Suprapubic skin (tissue), 4 donors: ENCODE results near the gene SLITRK1. TPM values are rescaled to one million over a fixed set of nuclear protein-coding genes. Genes with fewer than 3 reads are reported as not detected.

Experiments
- DNase-seq, 2 donors: peaks; one replicate each; pipeline ENCODE4 v3.0.0-alpha.2; 2019; ENCODE audit warnings: low spot score in 2 of 2
- H3K27ac ChIP-seq: fragments of 200-600 bp; sonication (generic); one replicate; pipeline ENCODE4 v1.5.1; 2019
- H3K27me3 ChIP-seq: fragments of 200-600 bp; sonication (generic); one replicate; pipeline ENCODE4 v1.5.1; 2019
- H3K36me3 ChIP-seq: fragments of 200-600 bp; sonication (generic); one replicate; pipeline ENCODE4 v1.5.1; 2019
- H3K4me1 ChIP-seq: fragments of 200-600 bp; sonication (generic); one replicate; pipeline ENCODE4 v1.5.1; 2019
- H3K4me3 ChIP-seq: fragments of 200-600 bp; sonication (generic); one replicate; pipeline ENCODE4 v1.5.1; 2019; ENCODE audit warnings: mild to moderate bottlenecking
- H3K9me3 ChIP-seq: fragments of 200-600 bp; sonication (generic); one replicate; pipeline ENCODE4 v1.5.1; 2019
- EP300 ChIP-seq: sonication (generic); formaldehyde crosslinking; IDR thresholded peaks from one replicate; pipeline ENCODE4 v1.6.1; 2017; ENCODE audit warnings: antibody characterized with exemption
- POLR2A ChIP-seq, 2 donors: fragments of 450-650 bp; IDR thresholded peaks; one replicate each; pipeline ENCODE4 v1.6.1; 2017; ENCODE audit warnings: antibody characterized with exemption in 2 of 2, mild to moderate bottlenecking in 2 of 2, moderate library complexity in 2 of 2
- POLR2AphosphoS5 ChIP-seq, 3 donors: sonication (generic); formaldehyde crosslinking; IDR thresholded peaks; one replicate each; pipeline ENCODE4 v1.6.1; 2017; ENCODE audit warnings: antibody characterized with exemption in 3 of 3
- WGBS: methylation state at CpG from one replicate; pipeline ENCODE4 v1.1.5; 2018; 5-methylcytosine and 5-hydroxymethylcytosine counted together
- total RNA-seq, 4 donors: library from RNA; depleted of rRNA; stranded (reverse); fragments of >200 nt; gene quantifications; one replicate each; pipeline ENCODE4 v1.1.0, GENCODE V29; 2016
- TF ChIP-seq, protein P1 (sequence below), 2 donors: fragments of 200-600 bp in 1 of 2; fragments of 450-650 bp in 1 of 2; sonication (generic) in 1 of 2; IDR thresholded peaks; one replicate each; pipeline ENCODE4 v1.5.1; 2016 to 2019; ENCODE audit warnings: antibody characterized with exemption in 2 of 2, mild to moderate bottlenecking in 1 of 2, moderate library complexity in 1 of 2

Gene SLITRK1
- total RNA-seq, 4 donors from 2014 or later, result not detected

DNA sequence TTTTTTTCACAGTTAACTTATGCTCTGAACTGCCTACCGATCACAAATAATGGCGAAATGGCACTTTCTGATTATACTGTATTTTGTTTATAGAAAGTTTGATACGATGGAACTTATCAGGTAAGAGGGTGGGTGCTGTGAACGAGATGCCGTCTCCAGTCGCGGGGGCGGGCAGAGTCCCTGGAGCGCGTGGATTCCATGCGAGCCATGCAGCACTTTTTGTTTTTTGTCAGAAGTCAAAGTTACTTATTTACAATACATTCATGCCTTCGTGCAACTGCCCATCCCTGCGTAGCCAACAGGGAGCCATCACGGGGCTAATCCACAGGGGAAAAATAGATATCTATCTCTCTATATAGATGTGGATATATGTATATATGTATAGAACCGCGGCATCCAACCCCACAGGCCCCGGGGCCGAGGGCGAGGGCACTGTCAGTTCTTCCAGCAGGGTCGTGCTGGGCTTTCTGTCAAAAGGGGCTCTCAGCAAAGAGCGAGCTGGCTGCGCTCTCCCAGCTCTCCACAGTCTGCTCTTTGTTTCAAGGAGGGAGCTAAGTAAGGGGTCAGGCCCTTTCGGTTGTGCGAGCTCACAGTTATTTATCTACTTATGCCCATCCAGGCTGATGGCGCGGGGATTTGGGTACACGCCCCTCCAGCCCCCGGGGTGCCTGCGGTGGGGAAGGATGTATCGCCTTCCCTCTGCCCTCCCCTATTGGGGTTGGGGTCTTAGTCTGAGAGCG is 3.4 kb downstream of the SLITRK1 start:
- Histone ChIP-seq H3K27ac (no peak overlapping the region), H3K4me3 (peak overlapping the region; percentile 24), H3K27me3 (peaks cover 58% of the 10 kb centered on the region), H3K4me1 (peaks cover 34% of the 10 kb centered on the region), H3K9me3 (no peaks in the 10 kb centered on the region), H3K36me3 (no peaks in the 10 kb centered on the region)
- DNase-seq, result no peak
- no peak for TF ChIP-seq POLR2A (IDR thresholded peaks at IDR 0.05)
- TF ChIP-seq, protein P1, sequence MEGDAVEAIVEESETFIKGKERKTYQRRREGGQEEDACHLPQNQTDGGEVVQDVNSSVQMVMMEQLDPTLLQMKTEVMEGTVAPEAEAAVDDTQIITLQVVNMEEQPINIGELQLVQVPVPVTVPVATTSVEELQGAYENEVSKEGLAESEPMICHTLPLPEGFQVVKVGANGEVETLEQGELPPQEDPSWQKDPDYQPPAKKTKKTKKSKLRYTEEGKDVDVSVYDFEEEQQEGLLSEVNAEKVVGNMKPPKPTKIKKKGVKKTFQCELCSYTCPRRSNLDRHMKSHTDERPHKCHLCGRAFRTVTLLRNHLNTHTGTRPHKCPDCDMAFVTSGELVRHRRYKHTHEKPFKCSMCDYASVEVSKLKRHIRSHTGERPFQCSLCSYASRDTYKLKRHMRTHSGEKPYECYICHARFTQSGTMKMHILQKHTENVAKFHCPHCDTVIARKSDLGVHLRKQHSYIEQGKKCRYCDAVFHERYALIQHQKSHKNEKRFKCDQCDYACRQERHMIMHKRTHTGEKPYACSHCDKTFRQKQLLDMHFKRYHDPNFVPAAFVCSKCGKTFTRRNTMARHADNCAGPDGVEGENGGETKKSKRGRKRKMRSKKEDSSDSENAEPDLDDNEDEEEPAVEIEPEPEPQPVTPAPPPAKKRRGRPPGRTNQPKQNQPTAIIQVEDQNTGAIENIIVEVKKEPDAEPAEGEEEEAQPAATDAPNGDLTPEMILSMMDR (IDR thresholded peaks at IDR 0.05), result no peak
- TF ChIP-seq POLR2AphosphoS5 (IDR thresholded peaks at IDR 0.05), result no peak
- no peak for TF ChIP-seq EP300
- 38% methylated on average over 22 of the region's 31 CpGs for WGBS

DNA sequence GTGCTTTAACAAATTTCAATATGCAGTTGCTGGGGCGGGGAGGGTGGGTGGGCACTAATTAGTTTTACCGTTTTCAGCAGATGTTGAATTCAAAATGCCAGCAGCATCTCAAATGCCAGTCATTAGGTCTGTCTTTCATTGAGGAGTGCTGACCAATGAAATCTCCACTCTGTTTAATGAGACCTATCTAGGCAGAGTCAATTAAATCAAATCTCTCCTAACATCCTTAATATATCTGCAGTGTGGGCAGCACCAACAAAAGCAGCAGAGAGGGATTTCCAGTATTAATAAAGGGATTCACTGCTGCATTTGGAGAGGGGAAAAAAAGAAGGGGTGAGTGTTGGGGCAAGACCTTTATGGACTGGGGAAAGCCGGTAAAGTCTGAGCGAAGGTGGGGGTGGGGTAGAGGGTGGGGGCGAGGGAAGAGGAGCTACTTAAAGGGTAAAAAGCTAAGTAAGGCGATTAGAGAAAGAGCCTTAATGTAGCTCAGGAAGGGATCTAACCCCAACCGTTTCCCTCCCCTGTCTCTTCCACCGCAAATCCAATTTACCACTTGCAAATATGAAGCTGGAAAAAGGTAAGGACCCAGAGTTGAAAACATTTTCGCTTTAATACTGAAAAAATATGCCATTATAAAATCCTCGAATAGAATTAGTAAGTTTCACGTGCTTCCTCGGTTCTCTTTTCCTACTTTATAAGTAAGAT is 4.5 kb downstream of the SLITRK1 start:
- Histone ChIP-seq H3K4me3 (no peak overlapping the region), H3K27ac (no peak overlapping the region), H3K9me3 (no peaks in the 10 kb centered on the region), H3K36me3 (no peaks in the 10 kb centered on the region), H3K27me3 (peaks cover 48% of the 10 kb centered on the region), H3K4me1 (peaks cover 34% of the 10 kb centered on the region)
- no peak for TF ChIP-seq POLR2A (IDR thresholded peaks at IDR 0.05)
- no peak for TF ChIP-seq EP300
- TF ChIP-seq, protein P1 (IDR thresholded peaks at IDR 0.05), result no peak
- TF ChIP-seq POLR2AphosphoS5 (IDR thresholded peaks at IDR 0.05), result no peak
- WGBS, result 46% methylated on average over 12 of the region's 12 CpGs
- DNase-seq, result no peak

DNA sequence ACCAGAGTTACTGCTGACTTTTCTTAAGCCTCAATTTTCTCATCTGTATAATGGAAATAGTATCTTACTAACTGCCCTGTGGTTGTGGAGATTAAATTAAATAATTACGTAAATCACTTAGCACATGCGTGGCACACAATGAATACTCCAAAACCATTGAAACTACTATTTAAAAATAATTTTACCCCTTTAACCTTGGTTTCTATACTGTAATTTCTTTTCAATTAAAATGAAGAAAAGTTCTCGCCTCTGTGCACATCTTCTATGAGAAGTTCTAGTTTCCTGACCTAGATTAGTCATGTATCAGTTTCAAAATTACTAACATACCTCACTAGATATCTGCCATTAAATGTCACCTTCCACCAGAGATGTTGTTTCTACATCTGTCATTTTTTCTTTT is 5.7 kb downstream of the SLITRK1 start:
- H3K4me1 ChIP-seq, result peaks cover 23% of the 10 kb centered on the region
- H3K27me3 ChIP-seq, result peaks cover 36% of the 10 kb centered on the region
- 87% methylated on average over 3 of the region's 3 CpGs for WGBS
- TF ChIP-seq, protein P1 (IDR thresholded peaks at IDR 0.05), result no peak
- TF ChIP-seq EP300 (no peak), POLR2A (IDR thresholded peaks at IDR 0.05) (no peak), POLR2AphosphoS5 (IDR thresholded peaks at IDR 0.05) (no peak)
- H3K4me3 ChIP-seq, result no peak overlapping the region
- DNase-seq, result no peak
- no peaks in the 10 kb centered on the region for H3K9me3 ChIP-seq
- no peaks in the 10 kb centered on the region for H3K36me3 ChIP-seq
- no peak overlapping the region for H3K27ac ChIP-seq

DNA sequence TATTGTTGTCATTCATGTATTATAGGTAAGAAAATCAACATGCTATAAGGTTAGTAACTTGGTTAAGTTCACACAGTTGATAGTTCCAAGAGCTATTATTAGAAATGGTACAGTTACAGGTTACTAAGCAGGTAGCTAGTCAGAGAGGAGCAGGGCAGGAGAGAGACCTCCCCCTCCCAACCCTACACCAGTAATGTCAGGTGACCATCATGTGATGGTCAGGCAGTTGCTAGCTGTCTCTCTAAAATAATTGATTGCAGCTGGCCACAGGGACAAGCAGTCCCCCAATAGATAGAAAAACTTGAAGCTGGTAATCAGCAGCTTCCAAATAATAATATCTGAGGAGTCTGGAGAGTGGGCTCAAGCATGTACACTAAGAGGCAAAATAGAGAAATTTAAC is 14.6 kb downstream of the SLITRK1 start:
- H3K27me3 ChIP-seq, result no peaks in the 10 kb centered on the region
- H3K36me3 ChIP-seq, result no peaks in the 10 kb centered on the region
- H3K4me3 ChIP-seq, result no peak overlapping the region
- DNase-seq, result no peak
- H3K9me3 ChIP-seq, result no peaks in the 10 kb centered on the region
- no peak overlapping the region for H3K27ac ChIP-seq
- TF ChIP-seq EP300 (no peak), POLR2A (IDR thresholded peaks at IDR 0.05) (no peak), POLR2AphosphoS5 (IDR thresholded peaks at IDR 0.05) (no peak)
- TF ChIP-seq, protein P1 (IDR thresholded peaks at IDR 0.05), result no peak
- H3K4me1 ChIP-seq, result no peaks in the 10 kb centered on the region
